ENCODE results near the gene PNCK.
A peak's percentile ranks its signal among the peaks of the same experiment; 100 is the strongest.

The PNCK gene

DNA sequence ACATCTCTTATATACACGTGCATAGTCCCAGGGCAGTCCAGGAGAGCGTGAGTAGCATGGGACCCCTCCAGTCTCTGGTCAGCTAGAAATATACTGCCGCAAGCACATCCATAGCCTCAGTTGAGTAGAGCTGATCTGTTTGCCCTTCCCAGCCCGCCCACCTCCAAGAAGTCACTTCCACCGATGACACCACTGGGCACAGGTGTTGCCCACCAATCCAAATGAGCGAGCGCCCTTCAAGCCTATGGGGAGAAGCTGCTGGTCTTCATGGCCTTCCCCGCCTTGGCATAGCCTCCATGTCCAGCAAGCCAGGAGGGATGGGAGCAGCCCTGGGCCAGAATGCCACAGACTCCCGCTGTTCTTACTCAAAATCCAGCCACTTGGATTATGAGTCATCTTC is 16.5 kb downstream of the PNCK start:
- DNase-seq: no peak

DNA sequence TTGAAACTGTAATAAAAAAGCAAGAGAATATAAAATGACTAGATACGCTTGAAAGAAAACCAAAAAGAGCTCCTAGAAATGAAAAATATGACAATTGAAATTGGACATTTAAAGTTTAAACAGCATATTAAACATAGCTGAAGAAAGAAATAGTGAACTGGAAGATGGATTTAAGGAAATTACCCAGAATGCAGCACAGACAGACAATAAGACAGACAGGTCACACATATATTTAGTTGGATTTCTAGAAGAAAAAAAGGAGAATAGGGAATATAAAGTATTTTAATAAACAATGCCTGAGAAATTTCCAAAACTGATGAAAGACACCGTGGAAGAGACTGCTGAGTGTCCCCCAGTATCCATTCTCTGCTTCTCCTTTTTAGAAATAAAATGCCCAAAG is 20.1 kb downstream of the PNCK start:
- no peak for DNase-seq

DNA sequence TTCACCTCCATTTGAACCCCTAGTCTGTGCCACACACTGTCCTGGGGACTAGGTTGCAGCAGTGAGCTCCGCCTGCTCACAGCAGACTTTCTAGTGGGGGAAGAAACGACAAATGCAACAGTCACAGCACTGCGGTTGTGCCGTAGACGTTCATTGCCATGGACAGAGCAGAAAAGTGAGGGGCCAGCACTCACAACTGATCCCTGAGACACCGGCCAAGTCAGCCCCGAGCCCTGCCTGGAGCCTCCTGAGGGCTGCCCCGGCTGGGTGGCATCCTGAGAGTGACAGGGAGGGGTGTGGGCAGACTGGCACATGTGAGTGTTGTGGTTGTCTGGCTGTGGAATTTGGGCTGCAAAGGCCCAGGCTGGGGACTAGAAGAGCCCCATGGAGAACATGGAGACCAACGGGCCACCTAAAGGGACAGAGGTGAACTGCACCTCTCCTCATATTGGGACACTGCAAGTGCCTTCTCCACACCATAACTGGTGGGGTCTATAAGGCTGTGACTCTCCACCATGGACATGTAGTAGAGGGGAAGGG is 22.0 kb downstream of the PNCK start:
- no peak for DNase-seq

DNA sequence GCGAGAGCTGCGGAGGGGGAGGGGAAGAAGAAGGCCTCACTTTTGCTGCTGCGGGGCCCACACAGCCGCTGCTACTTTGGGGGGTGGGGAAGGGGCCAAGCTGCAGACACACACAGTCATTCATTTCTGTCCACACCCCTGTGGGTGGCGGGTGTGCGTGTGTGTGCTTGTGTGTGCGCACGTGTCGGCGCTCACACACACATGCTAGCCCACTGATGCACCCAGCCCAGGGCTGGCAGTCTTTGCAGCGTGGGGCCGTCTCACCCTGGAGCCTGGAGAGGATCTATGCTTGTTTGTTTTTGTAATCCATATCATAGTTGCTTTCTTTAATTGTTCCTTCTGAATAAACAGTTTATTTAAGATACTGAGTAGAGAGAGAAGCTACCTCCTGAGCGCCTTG is 22.7 kb downstream of the PNCK start:
- DNase-seq: no peak

DNA sequence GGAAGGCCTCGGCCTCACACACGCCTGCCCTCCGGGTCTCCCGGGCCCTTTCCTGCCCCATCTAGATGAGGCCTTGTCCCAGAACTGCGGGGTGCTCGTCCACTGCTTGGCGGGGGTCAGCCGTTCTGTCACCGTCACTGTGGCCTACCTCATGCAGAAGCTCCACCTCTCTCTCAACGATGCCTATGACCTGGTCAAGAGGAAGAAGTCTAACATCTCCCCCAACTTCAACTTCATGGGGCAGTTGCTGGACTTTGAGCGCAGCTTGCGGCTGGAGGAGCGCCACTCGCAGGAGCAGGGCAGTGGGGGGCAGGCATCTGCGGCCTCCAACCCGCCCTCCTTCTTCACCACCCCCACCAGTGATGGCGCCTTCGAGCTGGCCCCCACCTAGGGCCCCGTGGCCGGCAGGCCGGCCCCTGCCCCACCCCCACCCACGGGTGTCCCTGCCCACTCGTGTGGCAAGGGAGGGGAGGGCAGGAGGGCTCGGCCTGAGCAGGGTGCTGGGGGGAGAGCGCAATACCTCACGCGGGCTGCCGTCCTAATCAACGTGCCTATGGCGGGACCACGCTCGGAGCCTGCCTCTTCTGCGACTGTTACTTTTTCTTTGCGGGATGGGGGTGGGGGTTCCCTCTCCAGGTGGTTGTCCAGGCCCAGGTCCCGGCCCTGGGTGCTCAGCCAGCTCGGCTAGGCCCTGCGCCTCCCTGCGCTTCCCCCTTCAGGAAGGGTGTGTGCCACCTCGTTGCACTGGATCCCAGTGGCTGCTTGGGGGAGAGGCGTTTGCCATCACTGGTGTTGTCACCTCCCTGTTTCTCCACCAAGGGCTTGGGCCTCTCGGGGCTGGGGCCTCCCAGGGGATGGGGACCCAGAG is 23.5 kb downstream of the PNCK start:
- DNase-seq: no peak

DNA sequence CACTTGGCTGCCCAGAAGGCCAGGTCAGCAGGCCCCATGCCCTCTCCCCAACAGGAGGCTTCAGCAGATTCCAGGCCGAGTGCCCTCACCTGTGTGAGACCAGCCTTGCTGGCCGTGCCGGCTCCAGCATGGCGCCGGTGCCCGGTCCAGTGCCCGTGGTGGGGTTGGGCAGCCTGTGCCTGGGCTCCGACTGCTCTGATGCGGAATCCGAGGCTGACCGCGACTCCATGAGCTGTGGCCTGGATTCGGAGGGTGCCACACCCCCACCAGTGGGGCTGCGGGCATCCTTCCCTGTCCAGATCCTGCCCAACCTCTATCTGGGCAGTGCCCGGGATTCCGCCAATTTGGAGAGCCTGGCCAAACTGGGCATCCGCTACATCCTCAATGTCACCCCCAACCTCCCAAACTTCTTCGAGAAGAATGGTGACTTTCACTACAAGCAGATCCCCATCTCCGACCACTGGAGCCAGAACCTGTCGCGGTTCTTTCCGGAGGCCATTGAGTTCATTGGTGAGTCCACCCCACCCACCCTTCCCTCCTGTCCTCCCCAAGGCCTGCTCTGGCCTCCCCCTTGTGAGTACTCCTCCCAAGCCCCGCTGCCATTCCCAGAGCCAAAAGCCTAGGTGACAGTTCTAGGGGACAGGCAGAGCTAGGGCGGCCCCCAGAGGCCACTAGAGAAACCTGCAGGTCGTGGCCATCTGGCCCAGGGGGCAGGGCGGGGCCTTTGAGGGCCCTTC is 24.3 kb downstream of the PNCK start:
- DNase-seq: peak in 5 of 6 experiments; percentile 1 to 22 (median 14)

DNA sequence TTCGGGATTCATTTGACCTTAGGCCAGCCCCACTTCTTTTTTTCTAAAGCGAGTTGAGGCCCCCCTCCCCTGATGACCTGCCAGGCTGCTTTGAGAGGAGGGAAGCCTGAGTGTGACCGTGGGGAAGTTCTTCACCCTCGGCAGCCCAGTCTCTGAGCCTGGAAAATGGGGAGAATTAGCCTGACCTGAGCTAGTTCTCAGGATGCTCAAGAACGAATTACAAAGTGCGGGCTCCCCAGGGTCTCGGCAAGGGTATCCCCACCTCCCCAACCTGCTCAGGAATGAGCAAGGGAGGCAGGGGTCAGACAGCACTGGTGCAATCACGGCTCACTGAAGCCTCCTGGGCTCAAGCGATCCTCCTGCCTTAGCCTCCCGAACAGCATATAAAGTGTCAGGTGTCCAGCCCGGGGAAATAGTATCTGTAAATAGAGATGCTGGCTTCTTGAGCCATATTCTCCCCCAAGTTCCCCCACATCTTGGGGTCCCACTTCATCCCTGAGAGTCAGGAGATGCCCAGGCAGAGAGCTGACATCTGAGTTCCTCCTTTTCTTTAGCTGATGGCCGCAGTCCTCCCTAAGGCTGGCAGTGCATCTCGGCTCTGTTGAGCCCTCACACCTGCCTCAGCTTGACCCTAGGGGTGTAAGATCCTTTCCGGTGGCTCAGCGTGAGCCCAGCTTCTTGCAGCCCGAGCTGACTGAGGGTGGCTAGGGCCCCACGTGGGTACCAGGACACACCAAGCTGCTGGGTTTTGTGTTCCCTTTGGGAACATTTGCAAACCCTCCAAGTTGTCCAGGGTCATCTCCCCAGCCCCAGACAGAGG is 25.0 kb downstream of the PNCK start:
- DNase-seq: no peak

DNA sequence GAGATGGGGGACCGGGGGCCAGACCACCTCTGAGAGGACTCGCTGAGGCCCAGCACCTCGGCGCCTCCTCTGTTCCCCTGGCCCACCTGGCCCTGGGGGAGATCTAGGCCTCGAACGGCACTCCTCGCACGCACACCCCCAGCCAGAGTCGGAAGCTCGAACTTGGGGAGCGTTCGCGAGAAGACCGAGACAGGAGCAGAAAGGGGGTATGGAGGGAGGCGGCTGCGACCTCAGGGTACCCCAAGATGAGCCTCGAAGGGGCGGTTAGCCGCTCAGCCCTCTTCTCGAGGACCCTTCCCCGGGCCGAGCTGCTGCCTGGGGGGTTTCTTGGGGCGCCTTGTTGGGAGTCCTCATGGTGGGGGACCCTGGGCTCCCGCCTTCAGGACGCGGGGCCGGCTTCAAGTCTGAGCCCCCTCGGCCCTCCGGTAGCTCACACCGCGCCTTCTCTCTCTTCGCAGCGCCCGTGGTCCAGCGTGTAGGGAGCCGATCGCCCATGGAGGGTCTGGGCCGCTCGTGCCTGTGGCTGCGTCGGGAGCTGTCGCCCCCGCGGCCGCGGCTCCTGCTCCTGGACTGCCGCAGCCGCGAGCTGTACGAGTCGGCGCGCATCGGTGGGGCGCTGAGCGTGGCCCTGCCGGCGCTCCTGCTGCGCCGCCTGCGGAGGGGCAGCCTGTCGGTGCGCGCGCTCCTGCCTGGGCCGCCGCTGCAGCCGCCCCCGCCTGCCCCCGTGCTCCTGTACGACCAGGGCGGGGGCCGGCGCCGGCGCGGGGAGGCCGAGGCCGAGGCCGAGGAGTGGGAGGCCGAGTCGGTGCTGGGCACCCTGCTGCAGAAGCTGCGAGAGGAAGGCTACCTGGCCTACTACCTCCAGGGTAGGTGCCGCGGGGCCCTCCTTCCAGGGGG is 25.9 kb downstream of the PNCK start:
- peak in 1 of 6 experiments; percentile 16 for DNase-seq

DNA sequence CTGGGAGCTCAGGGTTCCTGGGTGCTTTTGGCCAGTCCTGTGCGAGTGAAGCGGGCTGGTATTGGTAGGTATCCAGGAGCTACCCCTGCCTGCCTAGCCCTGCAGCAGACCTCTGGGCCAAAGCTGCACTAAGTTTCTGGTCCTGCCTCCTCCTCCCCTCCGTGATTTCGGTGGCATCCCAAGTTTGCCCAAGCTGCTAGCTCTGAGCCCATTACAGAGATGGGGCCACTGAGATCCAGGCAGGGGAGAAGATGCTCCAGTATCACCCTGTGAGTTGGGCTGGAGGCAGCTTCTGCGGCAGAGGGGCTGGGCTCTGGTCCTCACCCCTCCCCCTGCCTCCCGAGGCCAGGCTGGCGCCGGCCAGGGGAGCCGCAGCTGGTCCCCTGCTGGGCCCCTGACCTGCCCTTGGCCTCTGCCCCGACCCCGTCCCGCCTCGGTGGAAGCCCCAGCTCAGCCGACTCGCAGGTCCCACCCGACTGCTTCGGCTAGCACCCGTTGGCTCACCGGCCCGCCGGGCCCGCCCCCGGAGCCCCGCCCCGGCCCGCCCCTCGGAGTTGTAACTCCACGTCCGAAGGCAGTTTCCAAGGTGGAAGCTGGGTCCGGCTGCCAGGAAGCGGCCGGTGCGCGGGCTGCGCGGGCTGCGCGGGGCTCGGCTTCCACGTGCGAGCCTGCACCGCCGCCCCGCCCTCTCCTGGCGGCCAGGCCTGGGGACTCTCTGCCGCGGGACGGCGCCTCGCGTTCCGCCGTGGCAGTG is 26.8 kb downstream of the PNCK start, which contains the start of gene DUSP9:
TSS of gene DUSP9 (plus strand) at position 584 of the 754 bp plus-strand sequence. CDS start 751 bp downstream, outside the sequence.
- DNase-seq: no peak

DNA sequence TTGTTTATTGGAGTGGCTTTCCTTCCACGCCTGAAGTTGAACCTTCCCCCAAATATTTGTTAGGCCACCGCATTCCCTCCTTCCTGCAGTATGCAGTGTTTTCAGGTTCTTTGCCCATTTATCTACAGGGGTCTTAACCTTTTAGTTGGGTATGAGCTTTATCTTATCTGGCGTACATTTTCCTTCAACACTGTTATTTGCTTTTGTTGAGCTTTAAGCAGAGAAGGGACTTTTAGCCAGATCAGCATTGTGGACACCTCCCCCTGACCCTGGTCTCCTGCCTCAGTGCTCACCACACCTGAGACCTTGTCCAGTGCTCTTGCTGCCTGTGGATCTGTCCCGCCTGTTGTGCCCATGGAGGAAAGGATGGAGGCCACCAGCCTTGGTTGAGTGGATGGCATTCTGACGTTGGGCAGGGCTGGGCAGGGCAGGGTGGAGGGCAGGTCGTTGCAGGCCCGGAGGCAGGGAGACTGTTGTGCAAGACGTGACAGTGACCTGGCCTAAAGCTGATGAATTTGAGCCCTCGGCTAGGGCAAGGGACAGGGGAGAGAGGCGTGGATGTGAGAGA is 27.6 kb downstream of the PNCK start:
- no peak for DNase-seq

DNA sequence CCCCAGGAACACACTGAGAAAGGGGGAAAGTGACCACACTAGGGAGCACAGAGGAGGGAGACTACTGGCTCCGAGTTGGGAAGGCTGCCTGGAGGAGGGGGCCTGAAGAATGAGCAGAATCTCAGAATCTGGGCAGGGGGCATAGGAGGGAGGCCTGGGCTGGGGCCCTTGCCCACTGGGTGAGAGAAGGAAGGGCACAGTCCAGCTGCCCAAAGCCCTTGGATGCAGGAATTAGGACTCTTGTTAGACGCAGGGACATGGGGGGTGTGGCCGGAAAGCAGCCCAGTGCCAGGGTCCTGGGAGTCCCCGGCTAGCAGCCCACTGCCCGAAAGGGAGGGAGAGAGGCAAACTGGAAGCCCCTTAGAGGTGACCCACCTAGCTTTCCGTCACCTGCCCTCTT is 28.5 kb downstream of the PNCK start:
- no peak for DNase-seq

DNA sequence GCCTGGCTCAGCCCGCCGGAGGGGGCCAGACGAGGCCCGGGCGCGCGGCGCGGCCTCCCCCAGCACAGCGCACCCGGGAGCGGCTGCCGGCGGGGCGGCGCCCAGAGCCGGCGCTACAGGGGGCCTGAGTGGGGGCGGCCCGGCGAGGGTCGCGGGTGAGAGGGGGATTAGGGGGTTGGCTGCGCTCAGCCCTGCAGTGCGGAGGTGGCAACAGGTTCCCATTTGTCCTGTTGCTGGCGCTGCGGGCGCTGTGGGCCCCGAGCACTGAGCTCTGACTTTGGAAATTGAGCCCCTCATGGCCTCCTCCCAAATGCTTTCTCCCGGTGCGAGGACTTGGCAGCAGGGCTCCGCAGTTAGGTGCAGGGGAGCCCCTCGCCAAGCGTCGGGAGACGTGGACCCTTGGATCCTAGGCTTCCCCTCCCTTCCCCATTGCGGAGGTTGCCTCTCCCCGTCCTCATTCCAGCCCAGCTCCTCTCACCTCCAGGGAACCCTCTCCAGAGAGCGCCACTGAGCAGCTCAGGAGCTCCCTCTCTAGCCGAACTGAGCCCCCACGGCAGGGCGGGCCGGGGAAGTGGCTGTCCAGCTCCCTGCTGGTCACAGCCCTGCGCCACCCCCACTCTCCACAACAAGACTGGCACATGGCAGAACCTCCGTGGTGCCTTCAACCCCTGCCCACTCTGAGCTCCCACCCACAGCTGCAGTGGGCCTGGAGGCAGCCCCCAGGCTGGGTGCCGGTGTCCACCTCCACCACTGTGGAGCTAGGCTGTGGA is 29.1 kb downstream of the PNCK start:
- DNase-seq: no peak

DNA sequence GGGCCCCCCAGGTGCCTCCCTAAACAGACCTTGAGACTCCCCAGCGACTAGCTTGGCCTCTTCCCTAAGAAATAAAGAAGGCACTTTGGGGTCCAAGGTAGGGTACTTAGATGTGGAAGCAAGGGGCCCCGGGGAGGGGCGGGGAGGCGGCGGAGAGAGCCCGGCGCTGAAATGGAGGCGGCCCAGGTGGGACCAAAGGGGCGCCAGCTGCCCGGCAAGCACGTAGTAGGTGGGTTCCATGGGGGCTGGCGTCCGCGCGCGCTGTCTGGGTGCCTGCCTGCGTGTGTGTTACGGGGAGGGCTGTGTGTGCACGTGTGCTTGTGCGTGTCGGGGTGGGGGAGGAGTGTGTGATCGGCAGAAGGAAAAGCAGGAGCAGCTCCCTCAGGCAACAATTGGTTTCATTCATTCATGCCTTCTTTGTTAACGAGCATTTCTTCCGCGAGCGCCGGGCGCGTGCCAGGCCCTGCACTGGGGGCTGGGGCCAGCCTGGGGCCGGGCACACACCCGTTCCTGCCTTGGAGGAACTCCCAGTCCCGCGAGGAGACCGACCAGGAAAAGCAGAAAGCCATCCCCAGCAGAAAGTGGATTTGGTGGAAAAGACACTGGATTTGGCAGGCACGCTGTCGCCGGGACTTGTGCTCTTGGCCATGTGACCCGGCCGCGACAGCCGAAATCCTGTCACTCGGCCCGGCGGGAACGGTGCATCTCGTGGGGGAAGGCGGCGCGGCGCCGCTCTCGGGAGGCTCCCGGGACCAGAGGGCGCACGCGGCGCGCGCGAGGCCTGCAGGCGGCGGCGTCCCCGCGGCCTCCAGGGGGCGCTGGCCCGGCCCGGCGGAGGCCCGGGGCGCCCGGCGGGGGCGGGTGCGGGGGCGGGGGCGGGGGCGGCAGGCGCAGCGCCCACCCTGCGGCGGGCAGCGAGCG is 29.9 kb downstream of the PNCK start:
- DNase-seq: no peak

DNA sequence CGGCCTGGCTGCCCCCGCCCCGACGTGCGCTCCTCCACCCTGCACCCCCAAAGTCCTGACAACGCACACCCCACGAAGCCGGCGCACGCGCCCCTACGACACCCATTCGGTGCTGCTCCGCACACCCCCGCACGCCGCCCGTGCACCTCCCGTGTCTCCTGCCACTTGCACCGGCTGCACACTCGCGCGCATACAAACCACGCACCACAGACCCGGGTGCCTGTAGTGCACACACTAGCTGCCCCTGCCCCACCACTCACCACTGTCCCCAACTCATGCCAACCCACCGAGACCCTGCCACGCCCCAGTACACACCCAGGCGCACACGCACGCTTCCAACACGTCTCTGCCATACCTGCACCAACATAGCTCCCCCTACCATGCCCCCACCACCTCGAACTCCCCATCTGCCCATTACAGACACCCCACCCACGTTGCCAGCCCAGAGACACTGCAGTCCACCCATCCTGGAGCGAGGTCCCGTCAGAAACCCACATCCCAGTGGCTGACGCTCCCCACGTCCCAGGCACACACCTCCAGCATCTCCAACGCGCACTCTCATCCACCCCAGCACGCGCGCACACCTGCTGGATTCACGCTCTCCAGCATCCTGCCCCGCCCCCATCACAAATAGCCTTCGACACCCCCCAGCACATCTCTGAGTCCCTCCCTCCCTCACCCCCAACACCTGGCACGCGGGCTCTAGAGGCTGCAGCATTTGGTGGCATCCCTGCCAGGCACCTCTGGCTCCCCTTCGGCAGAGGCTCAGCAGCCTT is 30.8 kb downstream of the PNCK start:
- no peak for DNase-seq

DNA sequence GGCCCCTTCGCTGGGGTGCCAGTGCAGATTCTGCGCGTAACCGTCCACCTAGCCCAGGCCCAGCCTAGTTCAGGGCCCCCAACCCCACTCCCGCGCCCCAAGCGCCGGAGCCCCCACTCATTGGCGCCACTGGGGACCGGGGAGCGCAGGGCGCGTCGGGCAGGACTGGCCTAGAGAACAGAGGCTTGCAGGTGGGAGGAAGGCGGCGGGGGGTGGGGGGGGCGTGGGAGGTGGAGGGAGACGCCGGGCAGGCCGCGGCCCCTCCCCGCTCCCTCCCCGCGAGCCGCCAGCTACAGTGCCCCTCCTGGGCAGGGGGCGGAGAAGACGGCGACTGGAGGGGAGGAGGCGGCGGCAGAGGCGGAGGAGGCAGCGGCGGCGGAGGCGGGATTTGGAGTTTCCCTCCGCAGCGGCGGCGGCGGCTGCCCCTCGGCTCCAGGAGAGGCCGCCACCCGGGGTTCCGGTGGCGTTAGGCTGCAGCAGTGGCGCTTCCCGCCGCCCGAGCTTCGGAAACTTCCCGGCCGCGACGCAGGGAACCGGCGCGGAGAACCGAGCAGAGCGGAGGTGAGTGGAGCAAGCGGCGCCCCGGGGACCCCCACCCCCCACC is 31.5 kb downstream of the PNCK start:
- no peak for DNase-seq

DNA sequence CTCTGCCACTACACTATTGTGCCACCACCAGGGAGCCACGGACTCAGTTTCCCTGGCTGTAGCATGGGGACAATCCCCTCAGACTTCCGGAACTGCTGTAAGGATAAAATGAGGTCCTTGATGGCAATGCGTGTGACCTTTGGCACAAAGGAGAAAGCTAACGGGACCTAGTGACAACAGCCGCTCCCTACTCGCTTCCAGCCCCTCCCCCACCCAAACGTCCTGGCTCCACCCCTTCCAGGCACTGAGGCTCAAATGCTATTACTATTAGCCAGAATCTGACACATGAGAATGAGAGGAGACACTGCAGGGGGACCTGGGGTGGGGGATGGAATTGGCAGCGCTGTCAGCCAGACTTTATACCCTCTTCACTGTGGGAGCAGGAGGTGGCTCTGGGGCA is 32.0 kb downstream of the PNCK start:
- no peak for DNase-seq

DNA sequence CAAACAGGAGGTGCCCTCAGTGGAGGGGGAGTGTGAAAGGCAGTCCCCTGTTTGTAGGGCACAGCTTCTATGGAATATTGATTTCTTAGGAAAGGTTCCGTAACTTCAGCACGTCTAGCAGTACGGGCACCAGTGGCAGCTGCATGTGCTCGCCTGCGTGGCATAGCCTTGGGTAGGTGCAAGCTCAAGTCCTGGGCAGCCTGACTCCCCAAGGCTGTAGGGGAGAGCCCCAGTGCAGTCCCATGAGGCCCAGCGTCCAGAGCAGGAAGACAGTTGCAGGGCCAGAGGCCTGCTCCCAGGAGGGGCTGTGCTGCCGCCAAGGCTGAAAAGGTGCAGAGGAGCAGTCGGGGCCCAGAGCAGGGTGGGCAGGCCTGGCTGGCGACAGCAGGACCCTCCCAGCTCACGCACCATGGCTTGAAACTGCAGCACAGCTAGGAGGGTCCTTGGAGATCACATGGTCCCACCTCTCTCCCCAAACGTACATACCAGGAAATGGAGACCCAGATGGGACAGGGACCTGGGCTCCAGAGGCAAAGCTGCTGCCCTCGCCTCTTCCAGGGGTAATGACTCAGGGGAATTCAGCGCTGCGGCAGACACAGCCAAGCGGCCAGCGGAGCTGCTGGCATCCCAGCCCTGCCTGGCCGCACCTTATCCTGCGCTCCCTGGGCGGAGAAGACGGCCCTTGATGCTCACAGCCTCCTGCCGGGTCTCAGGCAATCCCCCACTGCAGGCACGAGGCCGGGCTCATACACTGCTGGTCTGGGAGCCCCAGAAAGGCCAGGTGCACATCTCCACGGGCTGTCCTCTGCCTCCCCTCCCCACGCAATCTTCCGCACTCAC is 32.7 kb downstream of the PNCK start:
- no peak for DNase-seq

All from stimulated activated naive CD4-positive, alpha-beta T cell (primary cell).